Fibroblast of peridontal ligament (primary cell): Measurements from ENCODE around the gene TOX3.

Experiments used
- DNase-seq: peaks from one replicate; pipeline ENCODE4 v3.0.0-alpha.2; 2010; ENCODE audit errors: extremely low read depth

Gene TOX3

GRCh38 chr16:52537516-52537915, 9.4 kb downstream of the TOX3 start:
- DNase-seq = no peak

DNA sequence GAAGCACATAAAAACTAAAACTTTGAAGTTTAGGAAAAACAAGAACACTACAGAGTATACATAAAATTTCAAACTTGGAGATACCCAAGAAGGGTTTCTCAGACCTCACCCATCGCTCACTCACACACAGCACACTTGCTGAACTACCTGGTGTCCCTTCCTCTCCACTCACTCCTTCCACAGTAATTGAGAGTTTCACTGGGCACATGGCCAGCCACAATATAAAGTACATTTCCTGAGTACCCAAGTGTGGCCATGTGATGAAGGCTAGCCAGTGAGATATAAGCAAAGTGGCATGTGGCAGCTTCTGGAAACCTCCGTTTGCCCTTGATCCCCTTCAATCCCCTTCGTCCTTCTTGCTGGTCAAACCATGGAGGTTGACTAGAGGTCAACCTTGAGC, 11.9 kb downstream of the TOX3 start:
- DNase-seq = no peak

- no peak for DNase-seq
Observed at GRCh38 chr16:52533296-52533695, 13.6 kb downstream of the TOX3 start.

DNA sequence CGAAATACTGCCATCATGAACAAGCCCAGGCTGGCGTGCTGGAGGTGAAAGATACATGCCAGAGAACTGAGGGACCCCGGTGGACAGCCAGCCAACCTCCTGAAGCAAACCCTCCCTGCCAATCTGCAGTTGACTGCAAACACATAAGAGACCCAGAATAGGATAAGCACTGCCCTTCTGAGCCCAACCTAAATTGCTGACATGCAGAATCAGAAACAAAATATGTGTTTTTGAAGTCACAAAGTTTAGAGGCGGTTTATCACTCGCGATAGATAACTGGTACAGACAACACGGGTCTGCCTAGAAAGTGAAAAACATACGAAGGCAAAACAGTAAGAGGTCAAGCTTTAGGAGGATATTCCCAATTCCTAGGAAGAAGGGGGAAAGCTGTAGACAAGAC, 14.6 kb downstream of the TOX3 start:
- no peak for DNase-seq

DNA sequence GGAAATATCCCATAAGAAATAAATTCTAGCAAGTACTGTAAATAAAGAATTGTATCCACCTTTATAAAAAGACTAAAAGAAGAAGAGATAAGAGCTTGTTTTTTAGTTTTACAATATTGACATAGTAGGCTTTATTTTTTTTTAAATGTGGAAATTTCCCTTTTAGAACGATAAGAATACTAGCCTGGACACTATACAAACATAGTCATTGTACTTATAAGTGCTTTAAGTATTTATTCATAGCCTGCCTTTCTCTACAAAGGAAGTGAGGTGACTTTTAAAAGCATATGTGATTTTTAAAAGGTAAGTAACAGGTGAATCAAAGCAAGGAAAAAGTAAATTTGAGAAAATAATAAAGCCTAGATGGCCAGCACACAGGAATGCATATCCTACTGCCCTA, 17.7 kb downstream of the TOX3 start:
- no peak for DNase-seq

DNA sequence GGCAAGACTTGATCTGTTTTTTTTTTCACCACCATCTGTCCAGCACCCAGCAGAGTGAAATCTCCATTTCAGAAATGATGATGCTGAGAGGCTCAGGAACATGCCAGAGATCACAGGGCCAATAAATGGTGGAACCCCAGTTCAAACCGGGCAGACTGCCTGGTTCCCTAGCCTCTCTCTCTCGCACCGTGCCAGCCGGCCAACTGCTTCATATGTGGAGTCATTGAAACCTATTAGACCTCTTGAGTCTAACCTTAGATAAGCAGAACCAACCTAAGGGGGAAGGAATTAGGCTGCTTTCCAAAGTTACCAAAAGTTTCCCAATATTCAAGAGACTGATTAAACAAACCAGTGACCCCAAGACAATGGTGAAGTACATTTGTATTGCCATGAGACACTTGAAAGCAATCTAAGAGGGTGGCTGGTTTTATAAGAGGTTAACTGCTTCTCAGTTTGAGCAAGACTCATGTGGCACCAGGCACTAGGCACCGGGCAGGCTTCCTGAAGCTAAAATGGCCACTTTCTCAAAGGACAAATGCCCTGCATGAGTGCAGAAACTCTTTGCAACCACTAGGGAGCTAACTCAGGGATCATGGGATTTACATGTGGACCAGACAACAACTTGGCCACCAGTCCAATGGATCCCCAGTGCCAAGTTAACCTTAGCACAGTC, 18.4 kb downstream of the TOX3 start:
- no peak for DNase-seq

DNA sequence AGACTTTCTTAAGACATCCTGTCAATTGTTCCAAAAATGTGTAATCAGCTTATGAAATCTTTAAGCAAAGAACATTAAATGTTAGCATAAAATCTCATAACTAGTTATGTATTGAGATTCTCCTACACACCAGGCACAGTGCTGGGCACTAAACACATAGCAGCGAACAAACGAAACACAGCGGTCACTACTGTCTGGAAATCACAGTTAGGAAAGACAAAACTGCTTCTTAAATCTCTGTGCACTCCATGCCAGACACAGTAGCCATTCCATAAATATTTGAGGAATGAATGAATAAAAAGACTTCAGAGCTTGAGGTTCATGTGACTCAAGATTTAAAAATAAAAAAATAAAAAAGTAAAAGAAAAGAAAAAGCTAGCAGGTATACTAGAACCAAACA, 20.1 kb downstream of the TOX3 start:
- DNase-seq = no peak

DNA sequence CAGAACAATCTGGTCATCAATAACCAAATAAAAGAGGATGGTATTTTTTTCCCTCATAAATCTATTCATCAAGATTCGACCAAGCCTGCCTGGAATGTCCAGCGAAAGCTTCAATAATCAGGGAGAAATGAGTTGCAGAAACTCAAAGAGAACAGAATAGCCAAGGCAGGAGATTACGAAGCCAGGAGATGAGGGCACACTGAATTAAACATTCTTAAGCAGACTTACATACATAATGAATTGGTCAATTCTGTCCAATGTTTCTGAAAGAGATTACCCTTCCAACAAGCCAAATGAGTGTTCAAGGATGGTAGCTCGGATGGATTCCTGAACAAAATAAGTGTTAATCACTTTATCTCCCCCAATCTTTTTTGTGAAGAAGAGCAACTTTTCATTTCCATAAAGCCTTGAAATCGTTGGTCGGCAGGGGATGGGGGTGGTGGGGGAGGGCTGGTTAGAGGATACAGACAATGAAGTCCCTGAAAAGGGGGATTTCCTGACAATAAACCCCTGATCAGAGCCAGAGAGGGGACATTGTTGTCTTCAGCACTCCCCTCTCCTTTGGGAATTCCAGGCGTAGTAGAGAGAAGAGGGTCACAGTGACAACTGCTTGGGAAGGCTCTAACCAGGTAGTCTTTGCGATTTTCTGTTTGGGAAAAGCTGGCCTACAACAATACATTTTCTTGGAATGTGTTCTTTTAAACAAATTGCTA, 20.7 kb downstream of the TOX3 start:
- DNase-seq = no peak

- no peak for DNase-seq
Observed at GRCh38 chr16:52521570-52521969, 25.4 kb downstream of the TOX3 start.

DNA sequence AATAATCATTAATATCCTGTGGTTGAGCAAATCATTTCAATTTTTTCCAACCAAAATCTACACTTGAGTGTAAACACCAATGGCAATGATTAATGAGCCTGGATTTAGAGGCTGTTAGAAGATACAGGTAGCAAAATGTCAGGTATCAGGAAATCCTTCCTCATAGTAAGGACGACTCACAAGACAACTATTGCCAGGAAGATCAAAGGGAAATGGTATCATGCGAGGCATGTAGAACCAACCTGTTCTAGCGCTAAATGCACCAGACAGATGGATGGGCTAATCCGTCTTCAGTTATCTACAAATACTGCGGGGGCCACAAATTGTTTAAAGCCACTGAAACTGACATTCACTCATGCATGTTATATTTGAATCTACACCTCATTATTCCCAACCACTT, 28.1 kb downstream of the TOX3 start:
- DNase-seq = no peak

GRCh38 chr16:52515068-52515671, 31.8 kb downstream of the TOX3 start:
- DNase-seq = no peak

- no peak for DNase-seq
Observed at GRCh38 chr16:52512297-52512987, 34.5 kb downstream of the TOX3 start.

- DNase-seq = no peak
Observed at GRCh38 chr16:52501746-52502145, 45.2 kb downstream of the TOX3 start.

GRCh38 chr16:52500963-52501362, 46.0 kb downstream of the TOX3 start:
- no peak for DNase-seq

DNA sequence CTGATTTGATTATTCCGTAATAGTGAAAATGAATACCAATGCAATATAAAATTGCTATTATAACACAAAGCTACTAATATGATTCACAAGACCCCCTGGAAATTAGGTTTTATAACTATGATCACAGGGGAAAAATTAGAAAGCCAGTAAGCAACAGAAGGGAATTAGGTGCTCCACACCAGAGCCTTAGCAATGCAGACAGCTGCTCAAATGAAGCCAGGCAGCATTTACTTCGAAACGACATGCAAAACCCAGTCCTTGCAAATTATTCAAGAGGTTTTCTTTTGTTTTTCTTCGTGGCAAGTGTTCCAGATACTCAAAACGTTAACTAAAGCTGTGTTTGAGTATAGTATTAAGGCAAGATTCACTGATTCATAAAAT, 47.9 kb downstream of the TOX3 start:
- DNase-seq = no peak

- DNase-seq = no peak
Observed at GRCh38 chr16:52498328-52499059, 48.4 kb downstream of the TOX3 start.

DNA sequence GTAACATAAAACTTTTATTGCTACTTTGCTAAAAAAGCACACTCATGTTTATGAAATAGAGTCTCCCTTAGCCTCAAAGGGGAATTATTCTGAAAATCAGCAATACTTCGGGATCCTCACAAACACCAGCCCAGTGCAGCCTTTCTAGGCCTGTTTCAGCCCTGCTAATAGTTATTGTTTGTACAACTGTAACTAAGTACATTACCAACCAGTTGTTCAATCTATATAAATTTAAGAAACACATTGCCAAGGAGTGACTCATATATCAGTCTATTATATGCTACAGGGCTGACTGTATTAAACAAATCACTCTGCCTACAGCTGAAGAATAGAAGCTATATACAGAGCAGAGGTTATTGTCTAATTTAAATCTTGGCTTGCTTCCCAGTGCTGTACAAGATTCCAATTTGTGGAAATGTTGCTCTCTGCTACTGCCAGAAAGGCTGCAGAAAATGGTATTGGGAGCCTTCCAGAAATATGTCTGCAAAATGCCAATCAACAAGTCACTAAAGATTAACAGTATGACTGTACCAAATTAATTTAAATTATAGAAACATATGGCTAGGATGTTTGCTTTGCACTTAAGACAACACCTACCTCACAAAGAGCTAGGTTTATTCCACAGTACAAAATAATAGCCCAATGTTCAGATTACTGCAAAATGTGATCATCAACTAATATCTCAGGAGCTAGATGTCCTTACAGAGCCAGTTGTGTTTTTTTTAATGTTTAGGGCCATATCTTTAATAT, 49.7 kb downstream of the TOX3 start:
- DNase-seq = no peak

DNA sequence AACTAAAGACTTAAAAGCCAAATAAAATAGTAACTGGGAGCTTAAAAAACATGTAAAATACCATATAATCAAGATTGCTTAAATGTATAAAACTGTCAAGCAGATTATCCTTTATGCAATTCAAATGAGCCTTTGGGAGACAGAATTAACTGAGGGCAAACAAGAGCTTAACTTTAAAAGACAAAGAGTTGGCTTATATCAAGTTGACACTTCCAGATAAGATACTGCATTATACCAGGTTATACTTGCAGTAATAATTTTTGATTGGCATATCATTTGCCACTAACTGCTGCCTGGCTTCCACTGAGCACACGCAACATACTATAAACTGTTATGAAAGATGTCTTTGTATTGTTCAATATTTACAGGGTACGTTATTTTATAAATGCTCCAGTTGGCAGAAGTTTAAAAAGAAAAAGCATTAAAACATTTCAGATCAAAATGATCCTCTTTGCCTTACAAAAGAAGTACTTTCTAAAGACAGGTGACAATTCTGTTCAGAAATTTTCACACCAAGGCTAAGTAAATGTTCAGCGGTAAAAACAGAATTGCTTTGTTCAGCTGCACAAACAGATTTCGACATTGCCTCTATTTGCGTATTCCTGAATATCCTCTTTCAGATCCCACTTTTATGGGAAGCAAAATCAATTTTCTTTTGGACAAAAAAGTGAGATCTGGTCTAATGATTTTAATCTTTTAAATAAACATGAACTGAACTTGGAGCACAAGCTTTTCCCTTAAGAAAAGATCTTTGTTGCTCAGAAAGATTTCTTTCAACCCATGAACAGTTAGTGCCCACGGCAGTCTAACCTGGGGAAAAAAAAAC, 50.7 kb downstream of the TOX3 start:
- DNase-seq = no peak

- no peak for DNase-seq
Observed at GRCh38 chr16:52494621-52495020, 52.3 kb downstream of the TOX3 start.

DNA sequence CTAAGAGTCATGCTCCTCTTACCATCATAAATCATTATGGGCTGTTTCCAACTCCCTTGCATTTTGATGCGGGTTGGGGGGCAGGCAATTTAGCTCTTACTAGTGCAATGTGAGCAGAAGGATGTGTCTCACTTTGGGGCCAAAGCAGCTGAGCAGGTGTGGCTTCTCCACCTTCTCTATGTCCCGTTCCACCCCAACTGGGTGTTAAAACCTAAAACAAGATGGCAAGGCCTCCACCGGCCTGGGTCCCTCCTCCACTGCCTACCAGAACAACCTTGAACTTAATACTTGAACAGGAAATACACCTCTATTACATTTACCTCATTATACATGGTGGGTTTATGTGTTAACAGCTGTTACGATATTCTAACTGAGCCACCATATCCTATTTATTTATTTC, 52.8 kb downstream of the TOX3 start:
- DNase-seq = no peak
